ENCODE measurements around the gene SCNM1.
A peak's percentile ranks its signal among the peaks of the same experiment; 100 is the strongest.

Gene SCNM1, protein sequence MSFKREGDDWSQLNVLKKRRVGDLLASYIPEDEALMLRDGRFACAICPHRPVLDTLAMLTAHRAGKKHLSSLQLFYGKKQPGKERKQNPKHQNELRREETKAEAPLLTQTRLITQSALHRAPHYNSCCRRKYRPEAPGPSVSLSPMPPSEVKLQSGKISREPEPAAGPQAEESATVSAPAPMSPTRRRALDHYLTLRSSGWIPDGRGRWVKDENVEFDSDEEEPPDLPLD

GRCh38 chr1:151165738-151166504 is at the start of gene SCNM1, which contains the start of gene LYSMD1:
TSS of gene SCNM1 (plus strand) at chr1:151166144. CDS start at chr1:151166153, 9 bp downstream.
TSS of gene LYSMD1 (minus strand) at chr1:151165902. CDS start at chr1:151165258, 644 bp downstream.
- ChIA-PET POLR2A (interaction anchor here (0.7 to 3.3 kb wide), 12 partner anchors 8 to 159 kb away, joined by 3 to 23 read pairs (median 3); partner anchors contain the start of genes MINDY1, TMOD4, TNFAIP8L2 and VPS72), CTCF (interaction anchor here (0.8 to 1.8 kb wide), 4 partner anchors 10 to 141 kb away, joined by 3 to 9 read pairs (median 4); partner anchors contain the start of gene TNFAIP8L2)
- Histone ChIP-seq H3K27ac (ENCODE audit: extremely low read depth, low read depth, low read length) (peak within 1 kb of the TSS; percentile 63), H3K4me1 (ENCODE audit: control insufficient read depth, insufficient read depth, low read length) (peaks cover 6% of the 10 kb centered on the region; the same call in 1 of the 2 replicates), H3K9me3 (ENCODE audit: control insufficient read depth, insufficient read depth, low read depth, low read length) (no peaks in the 10 kb centered on the region), H3K36me3 (ENCODE audit: control insufficient read depth in 2 of 2, insufficient read depth in 1 of 2, low read length in 2 of 2) (peaks cover 16 to 53% of the 10 kb centered on the region in 2 experiments), H3K4me3 (ENCODE audit: low read depth, low read length) (peak within 1 kb of the TSS; percentile 82)
- TF ChIP-seq ZNF146 (tag by site-specific recombination; IDR thresholded peaks at IDR 0.05), result 0 out of 2 replicates have a peak, but pooled peaks have one; percentile 2
- no peak; the same call in 1 of the 2 replicates for TF ChIP-seq BCL11A (tag by site-specific recombination; IDR thresholded peaks at IDR 0.05; ENCODE audit: low read depth)
- TF ChIP-seq, protein P1, sequence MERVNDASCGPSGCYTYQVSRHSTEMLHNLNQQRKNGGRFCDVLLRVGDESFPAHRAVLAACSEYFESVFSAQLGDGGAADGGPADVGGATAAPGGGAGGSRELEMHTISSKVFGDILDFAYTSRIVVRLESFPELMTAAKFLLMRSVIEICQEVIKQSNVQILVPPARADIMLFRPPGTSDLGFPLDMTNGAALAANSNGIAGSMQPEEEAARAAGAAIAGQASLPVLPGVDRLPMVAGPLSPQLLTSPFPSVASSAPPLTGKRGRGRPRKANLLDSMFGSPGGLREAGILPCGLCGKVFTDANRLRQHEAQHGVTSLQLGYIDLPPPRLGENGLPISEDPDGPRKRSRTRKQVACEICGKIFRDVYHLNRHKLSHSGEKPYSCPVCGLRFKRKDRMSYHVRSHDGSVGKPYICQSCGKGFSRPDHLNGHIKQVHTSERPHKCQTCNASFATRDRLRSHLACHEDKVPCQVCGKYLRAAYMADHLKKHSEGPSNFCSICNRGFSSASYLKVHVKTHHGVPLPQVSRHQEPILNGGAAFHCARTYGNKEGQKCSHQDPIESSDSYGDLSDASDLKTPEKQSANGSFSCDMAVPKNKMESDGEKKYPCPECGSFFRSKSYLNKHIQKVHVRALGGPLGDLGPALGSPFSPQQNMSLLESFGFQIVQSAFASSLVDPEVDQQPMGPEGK (tag by site-specific recombination; IDR thresholded peaks at IDR 0.05), result no peak
- TF ChIP-seq SCRT1 (tag by site-specific recombination; IDR thresholded peaks at IDR 0.05; ENCODE audit: borderline replicate concordance), result no peak
- TF ChIP-seq ZNF292 (tag by site-specific recombination; IDR thresholded peaks at IDR 0.05; ENCODE audit: borderline replicate concordance, low read depth), result no peak
- no peak for TF ChIP-seq HOXD13 (CRISPR knock-in tag; IDR thresholded peaks at IDR 0.05; ENCODE audit: borderline replicate concordance)
- no peak for TF ChIP-seq ZNF423 (tag by site-specific recombination; IDR thresholded peaks at IDR 0.05)
- TF ChIP-seq MEIS1 (CRISPR knock-in tag; IDR thresholded peaks at IDR 0.05; ENCODE audit: borderline replicate concordance), result no peak
- no peak for TF ChIP-seq ZSCAN5A (tag by site-specific recombination; IDR thresholded peaks at IDR 0.05)
- peak; percentile 98 for TF ChIP-seq ZNF561 (tag by site-specific recombination; IDR thresholded peaks at IDR 0.05; ENCODE audit: borderline replicate concordance)
- no peak for TF ChIP-seq ZNF837 (tag by site-specific recombination; IDR thresholded peaks at IDR 0.05)
- no peak for TF ChIP-seq ZNF248 (tag by site-specific recombination; IDR thresholded peaks at IDR 0.05)
- TF ChIP-seq KLF8 (tag by site-specific recombination; IDR thresholded peaks at IDR 0.05), result peak; percentile 68
- TF ChIP-seq ZNF48 (tag by site-specific recombination; IDR thresholded peaks at IDR 0.05), result no peak
- no peak for TF ChIP-seq ZNF302 (tag by site-specific recombination; IDR thresholded peaks at IDR 0.05; ENCODE audit: low read depth)
- TF ChIP-seq ZNF2 (tag by site-specific recombination; IDR thresholded peaks at IDR 0.05), result peak; percentile 72
- TF ChIP-seq, protein P2, sequence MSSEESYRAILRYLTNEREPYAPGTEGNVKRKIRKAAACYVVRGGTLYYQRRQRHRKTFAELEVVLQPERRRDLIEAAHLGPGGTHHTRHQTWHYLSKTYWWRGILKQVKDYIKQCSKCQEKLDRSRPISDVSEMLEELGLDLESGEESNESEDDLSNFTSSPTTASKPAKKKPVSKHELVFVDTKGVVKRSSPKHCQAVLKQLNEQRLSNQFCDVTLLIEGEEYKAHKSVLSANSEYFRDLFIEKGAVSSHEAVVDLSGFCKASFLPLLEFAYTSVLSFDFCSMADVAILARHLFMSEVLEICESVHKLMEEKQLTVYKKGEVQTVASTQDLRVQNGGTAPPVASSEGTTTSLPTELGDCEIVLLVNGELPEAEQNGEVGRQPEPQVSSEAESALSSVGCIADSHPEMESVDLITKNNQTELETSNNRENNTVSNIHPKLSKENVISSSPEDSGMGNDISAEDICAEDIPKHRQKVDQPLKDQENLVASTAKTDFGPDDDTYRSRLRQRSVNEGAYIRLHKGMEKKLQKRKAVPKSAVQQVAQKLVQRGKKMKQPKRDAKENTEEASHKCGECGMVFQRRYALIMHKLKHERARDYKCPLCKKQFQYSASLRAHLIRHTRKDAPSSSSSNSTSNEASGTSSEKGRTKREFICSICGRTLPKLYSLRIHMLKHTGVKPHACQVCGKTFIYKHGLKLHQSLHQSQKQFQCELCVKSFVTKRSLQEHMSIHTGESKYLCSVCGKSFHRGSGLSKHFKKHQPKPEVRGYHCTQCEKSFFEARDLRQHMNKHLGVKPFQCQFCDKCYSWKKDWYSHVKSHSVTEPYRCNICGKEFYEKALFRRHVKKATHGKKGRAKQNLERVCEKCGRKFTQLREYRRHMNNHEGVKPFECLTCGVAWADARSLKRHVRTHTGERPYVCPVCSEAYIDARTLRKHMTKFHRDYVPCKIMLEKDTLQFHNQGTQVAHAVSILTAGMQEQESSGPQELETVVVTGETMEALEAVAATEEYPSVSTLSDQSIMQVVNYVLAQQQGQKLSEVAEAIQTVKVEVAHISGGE (tag by site-specific recombination; conservative IDR thresholded peaks at IDR 0.05; ENCODE audit: low read depth), result peak; percentile 97
- TF ChIP-seq ZNF600 (tag by site-specific recombination; IDR thresholded peaks at IDR 0.05), result peak; percentile 66; the same call in 1 of the 2 replicates
- 0 out of 2 replicates have a peak, but pooled peaks have one; percentile 30 for TF ChIP-seq ZSCAN23 (tag by site-specific recombination; IDR thresholded peaks at IDR 0.05)
- TF ChIP-seq ZNF558 (tag by site-specific recombination; IDR thresholded peaks at IDR 0.05), result peak; percentile 27; the same call in 1 of the 2 replicates
- no peak for TF ChIP-seq ZNF626 (tag by site-specific recombination; IDR thresholded peaks at IDR 0.05)
- TF ChIP-seq ZNF16 (tag by site-specific recombination; IDR thresholded peaks at IDR 0.05; ENCODE audit: low read depth), result no peak
- TF ChIP-seq ZNF148 (tag by site-specific recombination; IDR thresholded peaks at IDR 0.05; ENCODE audit: borderline replicate concordance), result no peak
- peak; percentile 88 for TF ChIP-seq ZNF610 (tag by site-specific recombination; IDR thresholded peaks at IDR 0.05; ENCODE audit: borderline replicate concordance)
- TF ChIP-seq ZBTB21 (tag by site-specific recombination; IDR thresholded peaks at IDR 0.05), result peak; percentile 67; the same call in 1 of the 2 replicates
- TF ChIP-seq BCL11B (tag by site-specific recombination; IDR thresholded peaks at IDR 0.05; ENCODE audit: low read depth), result no peak
- no peak for TF ChIP-seq ZNF10 (tag by site-specific recombination; IDR thresholded peaks at IDR 0.05)

Measured in HEK293 (cell line).